ENCODE measurements around the gene MARCKS. TPM values are rescaled to one million over a fixed set of nuclear protein-coding genes. Genes with fewer than 3 reads are reported as not detected.

The MARCKS gene
- total and polyA plus RNA-seq, 10 donors = 43.4 to 119 (median 70.6) TPM

GRCh38 chr6:113894712-113895674, 37.8 kb downstream of the MARCKS start:
- peaks cover 0 to 14% (median 11%) of the 10 kb centered on the region in 8 donors for H3K9me3 ChIP-seq
- no peak for DNase-seq
- no peaks in the 10 kb centered on the region for H3K27me3 ChIP-seq (replicated peaks in 1 of 7)
- TF ChIP-seq POLR2A (IDR thresholded peaks at IDR 0.05) (no peak), POLR2AphosphoS5 (IDR thresholded peaks at IDR 0.05) (no peak), CTCF (IDR thresholded peaks at IDR 0.05 in 8 of 11, conservative IDR thresholded peaks at IDR 0.05 in 3 of 11) (no peak)
- H3K27ac ChIP-seq = no peak overlapping the region
- peaks cover 0 to 9% (median 0%) of the 10 kb centered on the region in 6 donors for H3K4me1 ChIP-seq
- H3K36me3 ChIP-seq = no peaks in the 10 kb centered on the region
- intact Hi-C loops (cut with DNase I; ENCODE audit: low total_unique reads) = no loop called here
- no peak overlapping the region for H3K4me3 ChIP-seq
- WGBS, 5 donors = 64 to 73% (median 67%) methylated on average over 6 of the region's 6 CpGs

- intact Hi-C loops (cut with DNase I; ENCODE audit: low total_unique reads) = loop anchor here (10.0 kb wide), 1 partner anchor 1717 kb away; no protein-coding TSS in a partner anchor
- no peak for TF ChIP-seq POLR2AphosphoS5 (IDR thresholded peaks at IDR 0.05)
- no peak for TF ChIP-seq POLR2A (IDR thresholded peaks at IDR 0.05)
- no peak for TF ChIP-seq CTCF (IDR thresholded peaks at IDR 0.05 in 8 of 11, conservative IDR thresholded peaks at IDR 0.05 in 3 of 11)
- Histone ChIP-seq H3K9me3 (no peaks in the 10 kb centered on the region), H3K36me3 (no peaks in the 10 kb centered on the region), H3K4me1 (peaks cover 0 to 12% (median 2%) of the 10 kb centered on the region in 6 donors), H3K4me3 (no peak overlapping the region), H3K27ac (no peak overlapping the region), H3K27me3 (replicated peaks in 1 of 7) (no peaks in the 10 kb centered on the region)
- 94 to 97% (median 95%) methylated on average over 2 of the region's 2 CpGs for WGBS, 5 donors
- no peak for DNase-seq
Observed at GRCh38 chr6:113901482-113901881, 44.3 kb downstream of the MARCKS start.

- Histone ChIP-seq H3K27me3 (replicated peaks in 1 of 7) (no peaks in the 10 kb centered on the region), H3K4me1 (peaks cover 0 to 12% (median 3%) of the 10 kb centered on the region in 6 donors), H3K4me3 (no peak overlapping the region), H3K36me3 (no peaks in the 10 kb centered on the region), H3K27ac (peak overlapping the region in 7 of 8 donors; percentile 30 to 73 (median 61)), H3K9me3 (no peaks in the 10 kb centered on the region)
- 41 to 66% (median 57%) methylated on average over 9 of the region's 9 CpGs for WGBS, 5 donors
- DNase-seq = peak; percentile 76
- peak in 1 of 3 donors; percentile 2 for TF ChIP-seq POLR2A (IDR thresholded peaks at IDR 0.05)
- TF ChIP-seq CTCF (IDR thresholded peaks at IDR 0.05 in 8 of 11, conservative IDR thresholded peaks at IDR 0.05 in 3 of 11) = no peak
- peak in 2 of 3 donors; percentile 61 to 68 for TF ChIP-seq POLR2AphosphoS5 (IDR thresholded peaks at IDR 0.05)
- intact Hi-C loops (cut with DNase I; ENCODE audit: low total_unique reads) = loop anchor here (10.0 kb wide), 1 partner anchor 1719 kb away; no protein-coding TSS in a partner anchor
Observed at GRCh38 chr6:113903666-113904330, 46.7 kb downstream of the MARCKS start.
